ENCODE results near the gene OTOF. TPM values are rescaled to one million over a fixed set of nuclear protein-coding genes. Genes with fewer than 3 reads are reported as not detected.
A peak's percentile ranks its signal among the peaks of the same experiment; 100 is the strongest.

Gene OTOF
- total and polyA plus RNA-seq, 2 of the 13 experiments (the other 11 are each of a cell fraction or from before 2014, with no cell fraction given) = 0.04 TPM; not detected in 1

GRCh38 chr2:26421961-26422360 is 56.0 kb downstream of the OTOF start:
- ChIA-PET POLR2A (no interaction called here), CTCF (ENCODE audit: low intra/inter-chr PET ratio, low total read pairs) (no interaction called here)
- H3K27me3 ChIP-seq (ENCODE audit: control insufficient read depth in 1 of 2, insufficient read depth in 2 of 2, low read length in 2 of 2) = peaks cover 1 to 3% of the 10 kb centered on the region in 2 experiments; a peak in 1 of 5 replicates
- intact Hi-C loops (cut with micrococcal nuclease; ENCODE audit: unreplicated experiment) (no loop called here), in situ Hi-C loops (cut with HindIII; ENCODE audit: extremely low pct_ligation_motif_present, low pct_unique_long_range_greater_than_20kb) (no loop called here)
- no peak overlapping the region for H3K9ac ChIP-seq (ENCODE audit: insufficient read depth, low read depth, low read length)
- H3K9me3 ChIP-seq (ENCODE audit: low read length) = no peaks in the 10 kb centered on the region
- H2AFZ ChIP-seq (ENCODE audit: low read length) = no peak overlapping the region
- H3K27ac ChIP-seq (ENCODE audit: extremely low read length, insufficient read depth, low read length) = no peak overlapping the region
- FAIRE-seq = no peak
- no peak overlapping the region for H3K4me2 ChIP-seq (ENCODE audit: low read depth, low read length)
- WGBS (ENCODE audit: low lambda C conversion rate) = 57% methylated on average over 5 of the region's 5 CpGs
- no TSS peak for BruUV-seq (replicated peaks)
- no peak overlapping the region for H3K4me3 ChIP-seq (replicated peaks in 1 of 3; ENCODE audit: insufficient read depth in 1 of 3, low read depth in 2 of 3, low read length in 3 of 3)
- no peaks in the 10 kb centered on the region for H3K79me2 ChIP-seq (ENCODE audit: insufficient read depth, low read length)
- no peak for ATAC-seq
- TF ChIP-seq MAFF (IDR thresholded peaks at IDR 0.05; ENCODE audit: low read depth, low read length) (0 out of 2 replicates have a peak, but pooled peaks have one; percentile 1), HOXA3 (CRISPR knock-in tag; IDR thresholded peaks at IDR 0.05) (no peak)
- H4K20me1 ChIP-seq (ENCODE audit: insufficient read depth, low read length) = no peaks in the 10 kb centered on the region
- no peaks in the 10 kb centered on the region for H3K36me3 ChIP-seq (replicated peaks in 1 of 2; ENCODE audit: control insufficient read depth in 1 of 2, insufficient read depth in 2 of 2, low read length in 2 of 2)
- no peak for DNase-seq (ENCODE audit: low spot score)
- no peaks in the 10 kb centered on the region for H3K4me1 ChIP-seq (ENCODE audit: insufficient read depth, low read length)

- Histone ChIP-seq H3K4me1 (ENCODE audit: insufficient read depth, low read length) (peaks cover 21% of the 10 kb centered on the region), H3K27me3 (ENCODE audit: control insufficient read depth in 1 of 2, insufficient read depth in 2 of 2, low read length in 2 of 2) (no peaks in the 10 kb centered on the region), H3K4me3 (replicated peaks in 1 of 3; ENCODE audit: insufficient read depth in 1 of 3, low read depth in 2 of 3, low read length in 3 of 3) (no peak overlapping the region), H3K79me2 (ENCODE audit: insufficient read depth, low read length) (no peaks in the 10 kb centered on the region), H4K20me1 (ENCODE audit: insufficient read depth, low read length) (no peaks in the 10 kb centered on the region), H2AFZ (ENCODE audit: low read length) (no peak overlapping the region), H3K27ac (ENCODE audit: extremely low read length, insufficient read depth, low read length) (no peak overlapping the region), H3K9me3 (ENCODE audit: low read length) (no peaks in the 10 kb centered on the region), H3K9ac (ENCODE audit: insufficient read depth, low read depth, low read length) (no peak overlapping the region), H3K4me2 (ENCODE audit: low read depth, low read length) (peak overlapping the region; percentile 6; the same call in 1 of the 2 replicates), H3K36me3 (replicated peaks in 1 of 2; ENCODE audit: control insufficient read depth in 1 of 2, insufficient read depth in 2 of 2, low read length in 2 of 2) (no peaks in the 10 kb centered on the region)
- 58% methylated on average over 3 of the region's 3 CpGs for WGBS (ENCODE audit: low lambda C conversion rate)
- ChIA-PET CTCF (ENCODE audit: low intra/inter-chr PET ratio, low total read pairs) (no interaction called here), POLR2A (interaction anchor here (0.7 to 1.1 kb wide), 3 partner anchors 10 to 68 kb away, joined by 3 read pairs; partner anchors contain the start of gene SELENOI)
- FAIRE-seq (no peak), DNase-seq (ENCODE audit: low spot score) (no peak), ATAC-seq (peak; percentile 61)
- intact Hi-C loops (cut with micrococcal nuclease; ENCODE audit: unreplicated experiment) = no loop called here
- no TSS peak for BruUV-seq (replicated peaks)
- TF ChIP-seq ZNF770 (CRISPR knock-in tag; IDR thresholded peaks at IDR 0.05) (no peak), AGO2 (optimal IDR thresholded peaks at IDR 0.05; ENCODE audit: low read depth, low read length) (no peak), RFX5 (IDR thresholded peaks at IDR 0.05; ENCODE audit: low read depth, low read length) (peak; percentile 81), U2AF2 (IDR thresholded peaks at IDR 0.05; ENCODE audit: low read depth, low read length) (no peak), EP300 (IDR thresholded peaks at IDR 0.05; ENCODE audit: low read depth in 2 of 2, low read length in 2 of 2) (no peak), EP300 (CRISPR knock-in tag; IDR thresholded peaks at IDR 0.05; ENCODE audit: borderline replicate concordance) (no peak), ZNF777 (CRISPR knock-in tag; IDR thresholded peaks at IDR 0.05) (no peak), FOXM1 (CRISPR knock-in tag; IDR thresholded peaks at IDR 0.05) (no peak)
- in situ Hi-C loops (cut with HindIII; ENCODE audit: extremely low pct_ligation_motif_present, low pct_unique_long_range_greater_than_20kb) = no loop called here
Observed at GRCh38 chr2:26414311-26414710, 63.6 kb downstream of the OTOF start.

All from HepG2 (cell line).